ENCODE data around the gene SCYGR6. TPM values are rescaled to one million over a fixed set of nuclear protein-coding genes. Genes with fewer than 3 reads are reported as not detected.
"Not testable (repeated sequence)": the region's sequence is repeated elsewhere in the genome, so short reads cannot be mapped to it uniquely, and the experiment has no call there.

The SCYGR6 gene
- total RNA-seq, 1 donor from 2014 or later: not detected

- no peak for DNase-seq (ENCODE audit: extremely low spot score in 2 of 2)
- H3K36me3 ChIP-seq: no peaks in the 10 kb centered on the region
- no peaks in the 10 kb centered on the region for H3K27me3 ChIP-seq
- no peaks in the 10 kb centered on the region for H3K4me1 ChIP-seq
- no peaks in the 10 kb centered on the region for H3K9me3 ChIP-seq
- no peak overlapping the region for H3K4me3 ChIP-seq
- TF ChIP-seq POLR2A (IDR thresholded peaks at IDR 0.05): no peak
- TF ChIP-seq CTCF (IDR thresholded peaks at IDR 0.05): no peak
- no peak for TF ChIP-seq POLR2AphosphoS5 (IDR thresholded peaks at IDR 0.05; ENCODE audit: insufficient read depth in 1 of 2, low read depth in 1 of 2)
- intact Hi-C loops (cut with DNase I): no loop called here
- H3K27ac ChIP-seq: no peak overlapping the region
These were observed 23.5 kb upstream of the SCYGR6 start for GRCh38 chr2:227748079-227748478.

- Histone ChIP-seq H3K36me3 (no peaks in the 10 kb centered on the region), H3K27ac (no peak within 1 kb of the TSS), H3K27me3 (no peaks in the 10 kb centered on the region), H3K4me3 (no peak within 1 kb of the TSS), H3K4me1 (no peaks in the 10 kb centered on the region), H3K9me3 (no peaks in the 10 kb centered on the region)
- intact Hi-C loops (cut with DNase I): no loop called here
- TF ChIP-seq POLR2A (IDR thresholded peaks at IDR 0.05) (no peak), POLR2AphosphoS5 (IDR thresholded peaks at IDR 0.05; ENCODE audit: insufficient read depth in 1 of 2, low read depth in 1 of 2) (no peak), CTCF (IDR thresholded peaks at IDR 0.05) (no peak)
- DNase-seq (ENCODE audit: extremely low spot score in 2 of 2): no peak
These were observed 21.0 kb upstream of the SCYGR6 start, which contains the start of gene SCYGR8 for GRCh38 chr2:227745594-227745993. SCYGR8 (plus strand) TSS chr2:227745894; CDS start chr2:227745894, 0 bp downstream.

- H3K27me3 ChIP-seq; intact Hi-C loops (cut with DNase I); H3K36me3 ChIP-seq; H3K4me3 ChIP-seq; H3K9me3 ChIP-seq; DNase-seq (ENCODE audit: extremely low spot score in 2 of 2); H3K4me1 ChIP-seq; H3K27ac ChIP-seq: not testable (repeated sequence)
These were observed 16.1 kb upstream of the SCYGR6 start for GRCh38 chr2:227740705-227741104.

- Histone ChIP-seq H3K4me3 (no peak overlapping the region), H3K4me1 (no peaks in the 10 kb centered on the region), H3K27ac (no peak overlapping the region), H3K36me3 (no peaks in the 10 kb centered on the region), H3K27me3 (no peaks in the 10 kb centered on the region), H3K9me3 (no peaks in the 10 kb centered on the region)
- no peak for DNase-seq (ENCODE audit: extremely low spot score in 2 of 2)
- TF ChIP-seq CTCF (IDR thresholded peaks at IDR 0.05) (no peak), POLR2A (IDR thresholded peaks at IDR 0.05) (no peak), POLR2AphosphoS5 (IDR thresholded peaks at IDR 0.05; ENCODE audit: insufficient read depth in 1 of 2, low read depth in 1 of 2) (no peak)
- intact Hi-C loops (cut with DNase I): no loop called here
These were observed 14.8 kb upstream of the SCYGR6 start for GRCh38 chr2:227739351-227739750.

- Histone ChIP-seq H3K9me3 (no peaks in the 10 kb centered on the region), H3K4me3 (no peak within 1 kb of the TSS), H3K36me3 (no peaks in the 10 kb centered on the region), H3K27me3 (no peaks in the 10 kb centered on the region), H3K4me1 (no peaks in the 10 kb centered on the region), H3K27ac (no peak within 1 kb of the TSS)
- no peak for DNase-seq (ENCODE audit: extremely low spot score in 2 of 2)
- TF ChIP-seq POLR2A (IDR thresholded peaks at IDR 0.05) (no peak), POLR2AphosphoS5 (IDR thresholded peaks at IDR 0.05; ENCODE audit: insufficient read depth in 1 of 2, low read depth in 1 of 2) (no peak), CTCF (IDR thresholded peaks at IDR 0.05) (no peak)
- intact Hi-C loops (cut with DNase I): no loop called here
These were observed 3.5 kb upstream of the SCYGR6 start, which contains the start of gene SCYGR7 for GRCh38 chr2:227728035-227728434. SCYGR7 (plus strand) TSS chr2:227728335; CDS start chr2:227728335, 0 bp downstream.

- intact Hi-C loops (cut with DNase I); H3K27ac ChIP-seq; H3K4me3 ChIP-seq; H3K36me3 ChIP-seq; H3K27me3 ChIP-seq; DNase-seq (ENCODE audit: extremely low spot score in 2 of 2); H3K9me3 ChIP-seq: not testable (repeated sequence)
- peaks cover 12% of the 10 kb centered on the region for H3K4me1 ChIP-seq
These were observed 1.7 kb downstream of the SCYGR6 start for GRCh38 chr2:227722821-227723220.
